Fibroblast of pulmonary artery (primary cell): ENCODE data around the gene PPP1R15A.
A peak's percentile ranks its signal among the peaks of the same experiment; 100 is the strongest.

Experiments used
- DNase-seq: peaks from one replicate; pipeline ENCODE4 v3.0.0-alpha.2; 2010; ENCODE audit warnings: low read depth
- H3K4me3 ChIP-seq: replicated peaks from 2 replicates; pipeline ENCODE4 v1.5.1; 2011; ENCODE audit warnings: low read depth, mild to moderate bottlenecking, control low read depth, low read length, moderate library complexity
- CTCF ChIP-seq: IDR thresholded peaks from 2 replicates; pipeline ENCODE4 v1.5.1; 2011; ENCODE audit warnings: mild to moderate bottlenecking, control low read depth, low read length, inconsistent platforms; ENCODE audit errors: missing control alignments

Gene PPP1R15A

GRCh38 chr19:48872182-48872883 lies at the start of gene PPP1R15A:
Gene PPP1R15A (plus strand): TSS chr19:48872421. CDS start chr19:48873234, 813 bp downstream.
- no peak for TF ChIP-seq CTCF
- peak; percentile 99 for DNase-seq

GRCh38 chr19:48822514-48822913 lies 49.7 kb upstream of the PPP1R15A start:
- no peak for DNase-seq
- no peak overlapping the region for H3K4me3 ChIP-seq
- no peak for TF ChIP-seq CTCF

More at GRCh38 chr19:48872182-48872883, at the start of gene PPP1R15A:
- H3K4me3 ChIP-seq: peak within 1 kb of the TSS; percentile 92

- no peak for DNase-seq
- no peak overlapping the region for H3K4me3 ChIP-seq
- TF ChIP-seq CTCF: peak; percentile 10
Observed at GRCh38 chr19:48826606-48827020, 45.6 kb upstream of the PPP1R15A start.

GRCh38 chr19:48830088-48830487 lies 42.1 kb upstream of the PPP1R15A start:
- no peak for DNase-seq
- H3K4me3 ChIP-seq: no peak overlapping the region
- no peak for TF ChIP-seq CTCF

GRCh38 chr19:48830965-48831364 lies 41.3 kb upstream of the PPP1R15A start:
- H3K4me3 ChIP-seq: no peak overlapping the region
- TF ChIP-seq CTCF: no peak
- no peak for DNase-seq

- no peak for TF ChIP-seq CTCF
- no peak for DNase-seq
- H3K4me3 ChIP-seq: no peak overlapping the region
Observed at GRCh38 chr19:48833049-48833448, 39.2 kb upstream of the PPP1R15A start.

- no peak for DNase-seq
- no peak for TF ChIP-seq CTCF
- no peak overlapping the region for H3K4me3 ChIP-seq
Observed at GRCh38 chr19:48833977-48834376, 38.2 kb upstream of the PPP1R15A start.
